ENCODE data around the gene GPD1.

The GPD1 gene

DNA sequence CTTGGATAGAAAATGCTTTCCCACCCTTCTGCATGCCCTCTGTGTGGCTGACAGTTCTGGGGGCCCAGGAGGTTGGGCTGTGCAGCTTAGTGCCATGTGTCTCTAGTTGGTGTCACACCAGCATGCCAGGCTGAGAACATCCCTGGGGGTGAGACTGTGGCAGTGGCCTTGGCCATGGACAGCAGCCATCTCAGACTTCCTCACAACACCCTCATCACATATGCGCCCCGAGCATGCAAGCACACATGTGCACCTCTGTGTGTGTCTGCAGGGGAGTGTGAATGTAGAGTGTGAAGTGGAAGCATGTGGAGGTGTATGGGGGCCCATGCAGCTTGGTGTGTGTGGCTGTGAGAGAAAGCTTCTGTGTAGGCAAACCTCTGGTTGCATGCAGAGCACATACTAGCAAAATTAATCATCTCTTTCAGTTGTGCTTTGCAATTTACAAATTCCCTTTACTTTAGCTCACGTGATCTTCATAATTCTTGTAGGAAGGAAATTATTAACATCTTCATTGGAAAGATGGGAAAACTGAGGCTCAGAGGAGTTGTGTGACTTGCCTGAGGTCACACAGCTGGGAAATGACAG, 38.0 kb upstream of the GPD1 start:
- no CpG with 5 or more reads among the region's 3 CpGs for WGBS (ENCODE audit: insufficient coverage)
- Histone ChIP-seq H3K9me3 (ENCODE audit: control extremely low read depth in 1 of 5, control insufficient read depth in 4 of 5, insufficient read depth in 2 of 5, low read depth in 1 of 5, low read length in 4 of 5) (no peaks in the 10 kb centered on the region), H3K4me3 (ENCODE audit: control insufficient read depth in 1 of 7, extremely low read depth in 1 of 7, insufficient read depth in 4 of 7, low read depth in 2 of 7, low read length in 6 of 7) (no peak overlapping the region), H3K27ac (ENCODE audit: insufficient read depth in 1 of 2, low read depth in 1 of 2, low read length in 2 of 2, poor library complexity in 1 of 2, severe bottlenecking in 2 of 2) (no peak overlapping the region), H3K4me1 (ENCODE audit: control extremely low read depth in 1 of 4, control insufficient read depth in 4 of 4, insufficient read depth in 4 of 4, low read length in 3 of 4) (peaks cover 0 to 8% (median 4%) of the 10 kb centered on the region in 4 experiments), H3K27me3 (replicated peaks in 2 of 5; ENCODE audit: control insufficient read depth in 4 of 5, insufficient read depth in 5 of 5, low read length in 4 of 5) (peaks cover 0 to 8% (median 4%) of the 10 kb centered on the region in 5 experiments), H3K36me3 (ENCODE audit: control insufficient read depth in 4 of 4, insufficient read depth in 4 of 4, low read length in 3 of 4) (no peaks in the 10 kb centered on the region)
- CTCF ChIA-PET: interaction anchor here (0.7 to 14.7 kb wide), 8 partner anchors 9 to 199 kb away, joined by 3 to 269 read pairs (median 15); partner anchors contain the start of genes AQP5, AQP6 and COX14
- POLR2A ChIA-PET: interaction anchor here (1.4 kb wide), 1 partner anchor 99 kb away, joined by 3 read pairs; no protein-coding TSS in a partner anchor
- DNase-seq: no peak

DNA sequence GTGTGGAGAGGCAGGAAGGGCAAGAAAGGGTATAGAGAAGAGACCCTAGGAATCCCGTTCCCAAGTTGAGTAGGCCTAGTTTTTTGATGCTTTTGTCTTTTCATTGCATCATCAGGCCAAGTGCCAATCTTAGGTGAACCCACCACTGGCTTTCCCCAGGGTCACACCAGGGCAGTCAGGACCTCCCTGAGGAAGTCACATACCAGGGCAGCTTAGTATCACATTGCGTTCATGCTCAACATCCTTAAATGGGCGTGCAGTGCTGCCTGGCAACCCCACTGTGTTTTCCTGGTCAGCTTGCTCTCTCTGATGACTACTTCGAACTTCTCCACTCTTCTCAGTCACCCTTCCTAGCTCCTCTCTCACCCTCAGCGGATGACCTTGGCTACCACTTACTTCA, 37.4 kb upstream of the GPD1 start:
- CTCF ChIA-PET: interaction anchor here (0.7 to 14.7 kb wide), 6 partner anchors 8 to 244 kb away, joined by 3 to 269 read pairs (median 24); partner anchors contain the start of genes AQP5 and AQP6
- peak in 2 of 3 donors; percentile 50 to 55 for DNase-seq

DNA sequence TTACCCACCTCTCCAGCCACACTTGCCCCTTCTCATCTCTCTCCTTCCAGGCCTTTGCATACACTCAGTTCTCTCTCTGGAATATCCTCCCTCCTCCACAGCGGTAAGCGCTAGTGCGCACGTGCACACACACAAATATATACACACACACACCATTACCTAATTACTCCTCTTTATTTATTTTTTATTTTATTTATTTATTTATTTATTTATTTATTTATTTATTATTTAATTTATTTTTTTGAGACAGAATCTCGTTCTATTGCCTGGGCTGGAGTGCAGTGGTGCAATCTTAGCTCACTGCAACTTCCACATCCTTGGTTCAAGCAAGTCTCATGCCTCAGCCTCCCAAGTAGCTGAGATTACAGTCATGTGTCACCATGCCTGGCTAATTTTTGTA, 34.7 kb upstream of the GPD1 start:
- POLR2A ChIA-PET: no interaction called here
- Histone ChIP-seq H3K4me3 (ENCODE audit: control insufficient read depth in 1 of 7, extremely low read depth in 1 of 7, insufficient read depth in 4 of 7, low read depth in 2 of 7, low read length in 6 of 7) (no peak overlapping the region), H3K27ac (ENCODE audit: insufficient read depth in 1 of 2, low read depth in 1 of 2, low read length in 2 of 2, poor library complexity in 1 of 2, severe bottlenecking in 2 of 2) (no peak overlapping the region), H3K9me3 (ENCODE audit: control extremely low read depth in 1 of 5, control insufficient read depth in 4 of 5, insufficient read depth in 2 of 5, low read depth in 1 of 5, low read length in 4 of 5) (no peaks in the 10 kb centered on the region), H3K4me1 (ENCODE audit: control extremely low read depth in 1 of 4, control insufficient read depth in 4 of 4, insufficient read depth in 4 of 4, low read length in 3 of 4) (peaks cover 0 to 21% (median 0%) of the 10 kb centered on the region in 4 experiments), H3K36me3 (ENCODE audit: control insufficient read depth in 4 of 4, insufficient read depth in 4 of 4, low read length in 3 of 4) (no peaks in the 10 kb centered on the region), H3K27me3 (replicated peaks in 2 of 5; ENCODE audit: control insufficient read depth in 4 of 5, insufficient read depth in 5 of 5, low read length in 4 of 5) (peaks cover 0 to 9% (median 6%) of the 10 kb centered on the region in 5 experiments)
- no CpG with 5 or more reads among the region's 5 CpGs for WGBS (ENCODE audit: insufficient coverage)
- DNase-seq: no peak
- CTCF ChIA-PET: interaction anchor here (0.6 to 14.7 kb wide), 12 partner anchors 9 to 201 kb away, joined by 3 to 269 read pairs (median 20); partner anchors contain the start of genes AQP5, AQP6 and SMARCD1

More for the DNA sequence above, 37.4 kb upstream of the GPD1 start:
- peaks cover 0 to 10% (median under 1%) of the 10 kb centered on the region in 4 experiments for H3K4me1 ChIP-seq (ENCODE audit: control extremely low read depth in 1 of 4, control insufficient read depth in 4 of 4, insufficient read depth in 4 of 4, low read length in 3 of 4)
- H3K36me3 ChIP-seq (ENCODE audit: control insufficient read depth in 4 of 4, insufficient read depth in 4 of 4, low read length in 3 of 4): no peaks in the 10 kb centered on the region
- H3K27me3 ChIP-seq (replicated peaks in 2 of 5; ENCODE audit: control insufficient read depth in 4 of 5, insufficient read depth in 5 of 5, low read length in 4 of 5): peaks cover 0 to 8% (median 4%) of the 10 kb centered on the region in 5 experiments
- H3K9me3 ChIP-seq (ENCODE audit: control extremely low read depth in 1 of 5, control insufficient read depth in 4 of 5, insufficient read depth in 2 of 5, low read depth in 1 of 5, low read length in 4 of 5): no peaks in the 10 kb centered on the region
- POLR2A ChIA-PET: interaction anchor here (1.4 kb wide), 1 partner anchor 99 kb away, joined by 3 read pairs; no protein-coding TSS in a partner anchor
- no peak overlapping the region for H3K27ac ChIP-seq (ENCODE audit: insufficient read depth in 1 of 2, low read depth in 1 of 2, low read length in 2 of 2, poor library complexity in 1 of 2, severe bottlenecking in 2 of 2)
- WGBS (ENCODE audit: insufficient coverage): 100% methylated on average over 3 of the region's 5 CpGs
- H3K4me3 ChIP-seq (ENCODE audit: control insufficient read depth in 1 of 7, extremely low read depth in 1 of 7, insufficient read depth in 4 of 7, low read depth in 2 of 7, low read length in 6 of 7): no peak overlapping the region

GRCh38 chr12:50069539-50069938, 34.3 kb upstream of the GPD1 start:
- H3K36me3 ChIP-seq (ENCODE audit: control insufficient read depth in 4 of 4, insufficient read depth in 4 of 4, low read length in 3 of 4): no peaks in the 10 kb centered on the region
- WGBS (ENCODE audit: insufficient coverage): 100% methylated on average over 1 of the region's 3 CpGs
- no peak overlapping the region for H3K4me3 ChIP-seq (ENCODE audit: control insufficient read depth in 1 of 7, extremely low read depth in 1 of 7, insufficient read depth in 4 of 7, low read depth in 2 of 7, low read length in 6 of 7)
- no peak overlapping the region for H3K27ac ChIP-seq (ENCODE audit: insufficient read depth in 1 of 2, low read depth in 1 of 2, low read length in 2 of 2, poor library complexity in 1 of 2, severe bottlenecking in 2 of 2)
- H3K9me3 ChIP-seq (ENCODE audit: control extremely low read depth in 1 of 5, control insufficient read depth in 4 of 5, insufficient read depth in 2 of 5, low read depth in 1 of 5, low read length in 4 of 5): no peaks in the 10 kb centered on the region
- ChIA-PET POLR2A (interaction anchor here (0.6 kb wide), 1 partner anchor 331 kb away, joined by 4 read pairs; no protein-coding TSS in a partner anchor), CTCF (interaction anchor here (0.5 to 14.7 kb wide), 15 partner anchors 9 to 1057 kb away, joined by 3 to 269 read pairs (median 13); partner anchors contain the start of genes AQP5, AQP6 and SMARCD1)
- DNase-seq: no peak
- H3K4me1 ChIP-seq (ENCODE audit: control extremely low read depth in 1 of 4, control insufficient read depth in 4 of 4, insufficient read depth in 4 of 4, low read length in 3 of 4): peaks cover 0 to 21% (median 0%) of the 10 kb centered on the region in 4 experiments
- H3K27me3 ChIP-seq (replicated peaks in 2 of 5; ENCODE audit: control insufficient read depth in 4 of 5, insufficient read depth in 5 of 5, low read length in 4 of 5): peaks cover 0 to 9% (median 6%) of the 10 kb centered on the region in 5 experiments

DNA sequence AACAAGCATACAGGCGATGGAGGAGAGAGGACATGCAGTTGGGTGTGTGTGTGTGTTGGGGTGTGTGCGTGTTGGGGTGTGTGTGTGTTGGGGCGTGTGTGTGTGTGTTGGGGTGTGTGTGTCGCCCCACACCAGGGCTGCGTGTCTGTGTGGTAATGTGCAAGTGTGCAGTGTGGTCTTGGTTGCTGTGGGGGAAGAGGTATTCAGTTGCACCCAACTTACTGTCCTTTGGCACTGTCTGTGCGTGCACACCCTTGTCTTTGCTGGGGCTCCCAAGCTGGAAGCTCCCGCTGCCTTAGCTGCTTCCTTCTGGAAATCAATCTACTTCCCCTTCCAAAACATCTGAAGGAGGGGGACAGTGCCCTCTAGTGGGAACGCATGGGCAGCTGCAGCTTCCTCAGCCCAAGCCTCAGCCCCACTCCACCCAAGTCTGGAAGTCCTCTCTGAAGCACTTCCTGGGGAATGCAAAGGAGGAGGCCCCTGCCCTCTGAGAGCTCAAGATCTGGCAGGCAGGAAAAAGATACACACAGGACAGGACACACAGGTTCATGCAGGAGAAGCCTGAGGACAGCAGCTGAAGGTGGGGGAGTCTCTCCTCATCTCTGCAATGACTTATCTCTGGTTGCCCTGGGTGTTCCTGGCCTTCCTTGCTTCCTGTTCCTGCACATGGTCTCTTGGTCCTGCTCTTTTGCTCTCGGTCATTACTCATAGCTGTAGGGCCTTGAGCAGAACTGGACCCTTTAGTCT, 33.3 kb upstream of the GPD1 start:
- H3K4me3 ChIP-seq (ENCODE audit: control insufficient read depth in 1 of 7, extremely low read depth in 1 of 7, insufficient read depth in 4 of 7, low read depth in 2 of 7, low read length in 6 of 7): no peak overlapping the region
- CTCF ChIA-PET: interaction anchor here (0.7 to 14.7 kb wide), 30 partner anchors 9 to 252 kb away, joined by 3 to 269 read pairs (median 6); partner anchors contain the start of genes AQP5, AQP6, COX14 and RACGAP1

GRCh38 chr12:50072198-50072907, 31.5 kb upstream of the GPD1 start:
- CTCF ChIA-PET: interaction anchor here (0.6 to 14.7 kb wide), 13 partner anchors 8 to 242 kb away, joined by 3 to 269 read pairs (median 10); partner anchors contain the start of genes AQP5, AQP6, RACGAP1 and SMARCD1
- no peaks in the 10 kb centered on the region for H3K36me3 ChIP-seq (ENCODE audit: control insufficient read depth in 4 of 4, insufficient read depth in 4 of 4, low read length in 3 of 4)
- no peaks in the 10 kb centered on the region for H3K9me3 ChIP-seq (ENCODE audit: control extremely low read depth in 1 of 5, control insufficient read depth in 4 of 5, insufficient read depth in 2 of 5, low read depth in 1 of 5, low read length in 4 of 5)
- no peak for DNase-seq
- H3K4me3 ChIP-seq (ENCODE audit: control insufficient read depth in 1 of 7, extremely low read depth in 1 of 7, insufficient read depth in 4 of 7, low read depth in 2 of 7, low read length in 6 of 7): no peak overlapping the region
- H3K27ac ChIP-seq (ENCODE audit: insufficient read depth in 1 of 2, low read depth in 1 of 2, low read length in 2 of 2, poor library complexity in 1 of 2, severe bottlenecking in 2 of 2): no peak overlapping the region
- H3K27me3 ChIP-seq (replicated peaks in 2 of 5; ENCODE audit: control insufficient read depth in 4 of 5, insufficient read depth in 5 of 5, low read length in 4 of 5): peaks cover 0 to 6% (median 5%) of the 10 kb centered on the region in 5 experiments
- peaks cover 0 to 21% (median 0%) of the 10 kb centered on the region in 4 experiments for H3K4me1 ChIP-seq (ENCODE audit: control extremely low read depth in 1 of 4, control insufficient read depth in 4 of 4, insufficient read depth in 4 of 4, low read length in 3 of 4)
- POLR2A ChIA-PET: no interaction called here
- WGBS (ENCODE audit: insufficient coverage): 50% methylated on average over 4 of the region's 10 CpGs

More for the DNA sequence above, 33.3 kb upstream of the GPD1 start:
- 47% methylated on average over 4 of the region's 9 CpGs for WGBS (ENCODE audit: insufficient coverage)
- H3K9me3 ChIP-seq (ENCODE audit: control extremely low read depth in 1 of 5, control insufficient read depth in 4 of 5, insufficient read depth in 2 of 5, low read depth in 1 of 5, low read length in 4 of 5): no peaks in the 10 kb centered on the region
- DNase-seq: peak; percentile 82 to 88 (median 82)
- POLR2A ChIA-PET: interaction anchor here (0.6 kb wide), 2 partner anchors 21 to 436 kb away, joined by 4 to 7 read pairs; no protein-coding TSS in a partner anchor
- H3K4me1 ChIP-seq (ENCODE audit: control extremely low read depth in 1 of 4, control insufficient read depth in 4 of 4, insufficient read depth in 4 of 4, low read length in 3 of 4): peaks cover 0 to 21% (median 0%) of the 10 kb centered on the region in 4 experiments
- H3K27ac ChIP-seq (ENCODE audit: insufficient read depth in 1 of 2, low read depth in 1 of 2, low read length in 2 of 2, poor library complexity in 1 of 2, severe bottlenecking in 2 of 2): no peak overlapping the region
- H3K27me3 ChIP-seq (replicated peaks in 2 of 5; ENCODE audit: control insufficient read depth in 4 of 5, insufficient read depth in 5 of 5, low read length in 4 of 5): peaks cover 0 to 8% (median 6%) of the 10 kb centered on the region in 5 experiments
- H3K36me3 ChIP-seq (ENCODE audit: control insufficient read depth in 4 of 4, insufficient read depth in 4 of 4, low read length in 3 of 4): no peaks in the 10 kb centered on the region
